K562 (cell line): ENCODE data around the gene ANO8. TPM values are rescaled to one million over a fixed set of nuclear protein-coding genes. Genes with fewer than 3 reads are reported as not detected.
A peak's percentile ranks its signal among the peaks of the same experiment; 100 is the strongest.

Experiments
- ATF7 ChIP-seq: fragments of 450-650 bp; IDR thresholded peaks from 2 replicates; pipeline ENCODE4 v1.7.1; 2014; ENCODE audit warnings: mild to moderate bottlenecking, moderate library complexity
- RAD21 ChIP-seq, 2 experiments: fragments of 250-450 bp in 1 of 2; fragments of 450-650 bp in 1 of 2; sonication (Bioruptor Pico) in 1 of 2; formaldehyde crosslinking in 1 of 2; IDR thresholded peaks in 1 of 2; conservative IDR thresholded peaks in 1 of 2; 2 replicates each; pipeline versions ENCODE4 v1.4.0 to v1.8.0; 2020 to 2022; ENCODE audit warnings: mild to moderate bottlenecking in 2 of 2, moderate library complexity in 1 of 2
- SMARCC2 ChIP-seq: fragments of 450-650 bp; IDR thresholded peaks from 2 replicates; pipeline ENCODE4 v1.6.1; 2017; ENCODE audit warnings: antibody characterized with exemption, moderate library complexity, mild to moderate bottlenecking, low read depth
- TAF1 ChIP-seq: IDR thresholded peaks from 2 replicates; pipeline ENCODE4 v1.6.1; 2011; ENCODE audit warnings: mild to moderate bottlenecking, low read length, moderate library complexity; ENCODE audit not compliant: insufficient read depth, control insufficient read depth, severe bottlenecking; ENCODE audit errors: extremely low read depth
- TBL1XR1 ChIP-seq, 2 experiments: IDR thresholded peaks; 2 replicates each; pipeline ENCODE4 v1.6.1; 2012; ENCODE audit warnings: improper control_type of control experiment in 2 of 2, low read length in 2 of 2, mild to moderate bottlenecking in 1 of 2
- ZFP1 ChIP-seq: fragments of 450-650 bp; formaldehyde crosslinking; IDR thresholded peaks from 2 replicates; pipeline ENCODE4 v1.4.0; 2020; ENCODE audit warnings: mild to moderate bottlenecking, mixed read lengths
- ZNF12 ChIP-seq: sonication (generic); formaldehyde crosslinking; IDR thresholded peaks from 2 replicates; pipeline ENCODE4 v1.4.0; 2020; ENCODE audit warnings: mild to moderate bottlenecking, missing genetic modification reagents
- polyA plus RNA-seq, 8 experiments: library from polyadenylated mRNA; depleted of rRNA in 4 of 8; stranded (reverse) in 5 of 8; unstranded in 3 of 8; fragments of >200 nt; fragmentation: Nextera tagmentation in 2 of 8; fragmentation: Illumina TruSeq in 1 of 8; extraction: Ambion mirVana in 2 of 8; extraction: Trizol in 1 of 8; gene quantifications; 2 replicates each; pipeline versions ENCODE4 v1.2.1 to v1.2.3, GENCODE V29; 2011 to 2014; ENCODE audit warnings: inconsistent platforms in 1 of 8, missing spikeins in 1 of 8
- total RNA-seq, 7 experiments: library from RNA; depleted of rRNA in 6 of 7; stranded (reverse); fragments of >200 nt in 6 of 7; fragmentation: Illumina TruSeq in 2 of 7; extraction: Trizol in 2 of 7; gene quantifications; 2 replicates each; pipeline versions ENCODE4 v1.2.1 to v1.2.3, GENCODE V29; 2011 to 2021; ENCODE audit warnings: low replicate concordance in 1 of 7
- TF ChIP-seq, protein P1 (sequence below): fragments of 450-650 bp; IDR thresholded peaks from 2 replicates; pipeline ENCODE4 v1.6.1; 2017; ENCODE audit warnings: antibody characterized with exemption, mild to moderate bottlenecking
- TF ChIP-seq, protein P2 (sequence below): sonication (generic); formaldehyde crosslinking; IDR thresholded peaks from 2 replicates; pipeline ENCODE4 v1.8.0; 2022; ENCODE audit warnings: mild to moderate bottlenecking, missing genetic modification reagents
- TF ChIP-seq, protein P3 (sequence below): fragments of 450-650 bp; IDR thresholded peaks from 2 replicates; pipeline ENCODE4 v1.6.1; 2018; ENCODE audit warnings: mild to moderate bottlenecking, low read depth; ENCODE audit not compliant: partially characterized antibody
- TF ChIP-seq, protein P4 (sequence below), 2 experiments: fragments of 450-650 bp in 1 of 2; sonication (generic) in 1 of 2; formaldehyde crosslinking in 1 of 2; IDR thresholded peaks in 1 of 2; conservative IDR thresholded peaks in 1 of 2; 2 replicates each; pipeline versions ENCODE4 v1.6.1 to v1.8.1; 2016 to 2023; ENCODE audit warnings: mild to moderate bottlenecking in 2 of 2, moderate library complexity in 2 of 2, inconsistent platforms in 1 of 2, missing genetic modification reagents in 1 of 2

The ANO8 gene
- total and polyA plus RNA-seq, 9 of the 15 experiments (the other 6 are each of a cell fraction or from before 2014, with no cell fraction given), result 0.07 to 7.6 (median 2.3) TPM; not detected in 1

DNA sequence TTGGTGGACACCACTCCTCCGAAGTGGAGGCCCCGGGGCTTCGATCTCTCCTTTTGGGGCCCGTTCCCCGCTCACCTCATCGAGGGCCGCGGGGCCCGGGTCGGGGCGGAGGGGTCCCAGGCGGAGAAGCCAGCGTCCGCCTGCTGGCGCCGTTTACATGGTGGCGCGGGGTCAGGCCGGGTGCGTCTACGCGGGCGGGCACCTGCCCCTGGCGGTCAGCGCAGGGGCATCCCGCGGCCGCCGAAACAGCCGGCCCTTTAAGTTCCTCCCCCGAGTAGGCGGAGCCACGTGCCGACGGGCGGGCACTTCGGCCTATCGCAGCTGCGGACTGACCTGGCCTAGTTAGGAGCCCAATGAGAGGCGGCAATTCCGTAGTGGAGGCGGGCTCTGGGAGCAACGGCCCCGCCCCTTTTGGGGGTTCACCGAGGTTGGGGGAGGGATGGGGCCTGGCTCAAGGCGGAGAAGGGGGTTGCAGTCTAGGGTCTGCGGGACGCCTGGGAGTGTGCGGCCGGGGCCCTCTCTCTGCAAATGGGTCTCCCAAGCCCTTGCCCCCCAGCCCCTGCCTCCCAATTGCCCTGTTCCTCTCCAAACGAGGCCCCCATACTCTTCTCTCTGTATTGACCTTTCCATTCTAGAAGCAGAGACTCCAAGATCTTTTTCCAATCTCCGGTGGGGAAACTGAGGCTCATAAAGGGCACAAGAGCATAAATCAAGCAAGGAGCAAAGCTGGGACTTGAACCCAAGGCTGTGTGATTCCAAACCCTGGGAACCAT is 31.3 kb downstream of the ANO8 start, which contains the start of gene ABHD8 (continued):
- TF ChIP-seq, protein P1, sequence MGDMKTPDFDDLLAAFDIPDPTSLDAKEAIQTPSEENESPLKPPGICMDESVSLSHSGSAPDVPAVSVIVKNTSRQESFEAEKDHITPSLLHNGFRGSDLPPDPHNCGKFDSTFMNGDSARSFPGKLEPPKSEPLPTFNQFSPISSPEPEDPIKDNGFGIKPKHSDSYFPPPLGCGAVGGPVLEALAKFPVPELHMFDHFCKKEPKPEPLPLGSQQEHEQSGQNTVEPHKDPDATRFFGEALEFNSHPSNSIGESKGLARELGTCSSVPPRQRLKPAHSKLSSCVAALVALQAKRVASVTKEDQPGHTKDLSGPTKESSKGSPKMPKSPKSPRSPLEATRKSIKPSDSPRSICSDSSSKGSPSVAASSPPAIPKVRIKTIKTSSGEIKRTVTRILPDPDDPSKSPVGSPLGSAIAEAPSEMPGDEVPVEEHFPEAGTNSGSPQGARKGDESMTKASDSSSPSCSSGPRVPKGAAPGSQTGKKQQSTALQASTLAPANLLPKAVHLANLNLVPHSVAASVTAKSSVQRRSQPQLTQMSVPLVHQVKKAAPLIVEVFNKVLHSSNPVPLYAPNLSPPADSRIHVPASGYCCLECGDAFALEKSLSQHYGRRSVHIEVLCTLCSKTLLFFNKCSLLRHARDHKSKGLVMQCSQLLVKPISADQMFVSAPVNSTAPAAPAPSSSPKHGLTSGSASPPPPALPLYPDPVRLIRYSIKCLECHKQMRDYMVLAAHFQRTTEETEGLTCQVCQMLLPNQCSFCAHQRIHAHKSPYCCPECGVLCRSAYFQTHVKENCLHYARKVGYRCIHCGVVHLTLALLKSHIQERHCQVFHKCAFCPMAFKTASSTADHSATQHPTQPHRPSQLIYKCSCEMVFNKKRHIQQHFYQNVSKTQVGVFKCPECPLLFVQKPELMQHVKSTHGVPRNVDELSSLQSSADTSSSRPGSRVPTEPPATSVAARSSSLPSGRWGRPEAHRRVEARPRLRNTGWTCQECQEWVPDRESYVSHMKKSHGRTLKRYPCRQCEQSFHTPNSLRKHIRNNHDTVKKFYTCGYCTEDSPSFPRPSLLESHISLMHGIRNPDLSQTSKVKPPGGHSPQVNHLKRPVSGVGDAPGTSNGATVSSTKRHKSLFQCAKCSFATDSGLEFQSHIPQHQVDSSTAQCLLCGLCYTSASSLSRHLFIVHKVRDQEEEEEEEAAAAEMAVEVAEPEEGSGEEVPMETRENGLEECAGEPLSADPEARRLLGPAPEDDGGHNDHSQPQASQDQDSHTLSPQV, result 0 out of 2 replicates have a peak, but pooled peaks have one; percentile 25
- TF ChIP-seq, protein P2, sequence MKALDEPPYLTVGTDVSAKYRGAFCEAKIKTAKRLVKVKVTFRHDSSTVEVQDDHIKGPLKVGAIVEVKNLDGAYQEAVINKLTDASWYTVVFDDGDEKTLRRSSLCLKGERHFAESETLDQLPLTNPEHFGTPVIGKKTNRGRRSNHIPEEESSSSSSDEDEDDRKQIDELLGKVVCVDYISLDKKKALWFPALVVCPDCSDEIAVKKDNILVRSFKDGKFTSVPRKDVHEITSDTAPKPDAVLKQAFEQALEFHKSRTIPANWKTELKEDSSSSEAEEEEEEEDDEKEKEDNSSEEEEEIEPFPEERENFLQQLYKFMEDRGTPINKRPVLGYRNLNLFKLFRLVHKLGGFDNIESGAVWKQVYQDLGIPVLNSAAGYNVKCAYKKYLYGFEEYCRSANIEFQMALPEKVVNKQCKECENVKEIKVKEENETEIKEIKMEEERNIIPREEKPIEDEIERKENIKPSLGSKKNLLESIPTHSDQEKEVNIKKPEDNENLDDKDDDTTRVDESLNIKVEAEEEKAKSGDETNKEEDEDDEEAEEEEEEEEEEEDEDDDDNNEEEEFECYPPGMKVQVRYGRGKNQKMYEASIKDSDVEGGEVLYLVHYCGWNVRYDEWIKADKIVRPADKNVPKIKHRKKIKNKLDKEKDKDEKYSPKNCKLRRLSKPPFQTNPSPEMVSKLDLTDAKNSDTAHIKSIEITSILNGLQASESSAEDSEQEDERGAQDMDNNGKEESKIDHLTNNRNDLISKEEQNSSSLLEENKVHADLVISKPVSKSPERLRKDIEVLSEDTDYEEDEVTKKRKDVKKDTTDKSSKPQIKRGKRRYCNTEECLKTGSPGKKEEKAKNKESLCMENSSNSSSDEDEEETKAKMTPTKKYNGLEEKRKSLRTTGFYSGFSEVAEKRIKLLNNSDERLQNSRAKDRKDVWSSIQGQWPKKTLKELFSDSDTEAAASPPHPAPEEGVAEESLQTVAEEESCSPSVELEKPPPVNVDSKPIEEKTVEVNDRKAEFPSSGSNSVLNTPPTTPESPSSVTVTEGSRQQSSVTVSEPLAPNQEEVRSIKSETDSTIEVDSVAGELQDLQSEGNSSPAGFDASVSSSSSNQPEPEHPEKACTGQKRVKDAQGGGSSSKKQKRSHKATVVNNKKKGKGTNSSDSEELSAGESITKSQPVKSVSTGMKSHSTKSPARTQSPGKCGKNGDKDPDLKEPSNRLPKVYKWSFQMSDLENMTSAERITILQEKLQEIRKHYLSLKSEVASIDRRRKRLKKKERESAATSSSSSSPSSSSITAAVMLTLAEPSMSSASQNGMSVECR (CRISPR knock-in tag), result no peak
- TF ChIP-seq, protein P3, sequence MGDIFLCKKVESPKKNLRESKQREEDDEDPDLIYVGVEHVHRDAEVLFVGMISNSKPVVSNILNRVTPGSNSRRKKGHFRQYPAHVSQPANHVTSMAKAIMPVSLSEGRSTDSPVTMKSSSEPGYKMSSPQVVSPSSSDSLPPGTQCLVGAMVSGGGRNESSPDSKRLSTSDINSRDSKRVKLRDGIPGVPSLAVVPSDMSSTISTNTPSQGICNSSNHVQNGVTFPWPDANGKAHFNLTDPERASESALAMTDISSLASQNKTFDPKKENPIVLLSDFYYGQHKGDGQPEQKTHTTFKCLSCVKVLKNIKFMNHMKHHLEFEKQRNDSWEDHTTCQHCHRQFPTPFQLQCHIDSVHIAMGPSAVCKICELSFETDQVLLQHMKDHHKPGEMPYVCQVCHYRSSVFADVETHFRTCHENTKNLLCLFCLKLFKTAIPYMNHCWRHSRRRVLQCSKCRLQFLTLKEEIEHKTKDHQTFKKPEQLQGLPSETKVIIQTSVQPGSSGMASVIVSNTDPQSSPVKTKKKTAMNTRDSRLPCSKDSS, result no peak
- no peak for TF ChIP-seq TAF1
- TF ChIP-seq ZFP1 (CRISPR knock-in tag), result no peak
- no peak for TF ChIP-seq SMARCC2
- TF ChIP-seq, protein P4, sequence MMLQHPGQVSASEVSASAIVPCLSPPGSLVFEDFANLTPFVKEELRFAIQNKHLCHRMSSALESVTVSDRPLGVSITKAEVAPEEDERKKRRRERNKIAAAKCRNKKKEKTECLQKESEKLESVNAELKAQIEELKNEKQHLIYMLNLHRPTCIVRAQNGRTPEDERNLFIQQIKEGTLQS (IDR thresholded peaks at IDR 0.05), result no peak
- TF ChIP-seq, protein P4 (CRISPR knock-in tag; conservative IDR thresholded peaks at IDR 0.05), result no peak
- no peak for TF ChIP-seq ZNF12
- peak in 1 of 2 experiments; percentile 24; a peak in 1 of 4 replicates for TF ChIP-seq RAD21 (CRISPR knock-in tag; conservative IDR thresholded peaks at IDR 0.05 in 1 of 2, IDR thresholded peaks at IDR 0.05 in 1 of 2)
- TF ChIP-seq ATF7, result peak; percentile 70
- 0 out of 4 replicates have a peak, but pooled peaks of 1 of the 2 experiments have one; percentile 34 for TF ChIP-seq TBL1XR1 (IDR thresholded peaks at IDR 0.05; ENCODE audit: low read length in 2 of 2)
